Measurements from ENCODE around the gene LCORL. TPM values are rescaled to one million over a fixed set of nuclear protein-coding genes. Genes with fewer than 3 reads are reported as not detected.

The LCORL gene
- total RNA-seq, 2 donors from 2014 or later: 16.5 to 20.7 TPM

DNA sequence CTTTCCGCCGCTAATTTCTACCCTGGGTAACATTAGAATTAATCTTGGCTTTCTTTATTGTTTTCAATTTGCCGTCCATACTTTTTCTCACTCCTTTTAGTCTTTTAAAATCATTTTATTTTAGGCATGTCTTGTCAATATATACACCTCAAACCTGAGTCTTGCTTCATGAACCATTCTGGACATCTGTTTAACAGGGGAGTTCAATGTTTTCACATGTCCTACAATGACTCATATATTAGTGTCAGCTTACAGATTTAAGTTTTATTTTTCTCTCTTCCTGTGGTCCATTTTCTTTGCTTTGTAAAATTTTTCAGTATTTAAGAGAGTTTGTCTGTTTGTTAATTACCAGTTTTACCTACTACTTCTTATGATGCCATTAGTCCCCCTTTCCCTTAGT lies 89.5 kb downstream of the LCORL start:
- no peak for DNase-seq
- intact Hi-C loops (cut with DNase I): no loop called here
- H3K4me3 ChIP-seq: no peak overlapping the region
- TF ChIP-seq, protein P1, sequence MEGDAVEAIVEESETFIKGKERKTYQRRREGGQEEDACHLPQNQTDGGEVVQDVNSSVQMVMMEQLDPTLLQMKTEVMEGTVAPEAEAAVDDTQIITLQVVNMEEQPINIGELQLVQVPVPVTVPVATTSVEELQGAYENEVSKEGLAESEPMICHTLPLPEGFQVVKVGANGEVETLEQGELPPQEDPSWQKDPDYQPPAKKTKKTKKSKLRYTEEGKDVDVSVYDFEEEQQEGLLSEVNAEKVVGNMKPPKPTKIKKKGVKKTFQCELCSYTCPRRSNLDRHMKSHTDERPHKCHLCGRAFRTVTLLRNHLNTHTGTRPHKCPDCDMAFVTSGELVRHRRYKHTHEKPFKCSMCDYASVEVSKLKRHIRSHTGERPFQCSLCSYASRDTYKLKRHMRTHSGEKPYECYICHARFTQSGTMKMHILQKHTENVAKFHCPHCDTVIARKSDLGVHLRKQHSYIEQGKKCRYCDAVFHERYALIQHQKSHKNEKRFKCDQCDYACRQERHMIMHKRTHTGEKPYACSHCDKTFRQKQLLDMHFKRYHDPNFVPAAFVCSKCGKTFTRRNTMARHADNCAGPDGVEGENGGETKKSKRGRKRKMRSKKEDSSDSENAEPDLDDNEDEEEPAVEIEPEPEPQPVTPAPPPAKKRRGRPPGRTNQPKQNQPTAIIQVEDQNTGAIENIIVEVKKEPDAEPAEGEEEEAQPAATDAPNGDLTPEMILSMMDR (IDR thresholded peaks at IDR 0.05): no peak
- no peaks in the 10 kb centered on the region for H3K27me3 ChIP-seq
- no peak overlapping the region for H3K27ac ChIP-seq
- no peaks in the 10 kb centered on the region for H3K9me3 ChIP-seq
- H3K9ac ChIP-seq (ENCODE audit: low read depth in 2 of 2, low read length in 2 of 2): no peak overlapping the region
- H3K36me3 ChIP-seq: no peaks in the 10 kb centered on the region
- H3K4me1 ChIP-seq: no peaks in the 10 kb centered on the region

DNA sequence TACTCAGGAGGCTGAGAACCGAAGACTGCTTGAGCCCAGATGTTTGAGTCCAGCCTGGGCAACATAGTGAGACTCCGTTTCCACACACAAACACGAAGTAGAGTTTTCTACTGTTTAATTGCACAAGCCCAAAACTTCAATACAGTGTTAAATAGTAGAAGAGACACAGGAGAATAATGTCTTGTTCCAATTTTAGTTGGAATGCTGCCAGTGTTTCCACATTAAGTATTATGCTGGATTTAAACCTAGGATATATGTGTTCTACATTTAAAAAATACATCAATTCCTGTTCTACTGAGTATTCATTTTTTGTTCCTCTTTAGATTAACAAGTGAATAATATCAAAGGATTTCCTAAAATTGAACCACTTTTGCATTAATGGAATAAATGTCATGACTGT lies 91.3 kb downstream of the LCORL start:
- H3K27me3 ChIP-seq: no peaks in the 10 kb centered on the region
- H3K9me3 ChIP-seq: no peaks in the 10 kb centered on the region
- H3K9ac ChIP-seq (ENCODE audit: low read depth in 2 of 2, low read length in 2 of 2): no peak overlapping the region
- no peak overlapping the region for H3K4me3 ChIP-seq
- intact Hi-C loops (cut with DNase I): no loop called here
- H3K36me3 ChIP-seq: no peaks in the 10 kb centered on the region
- DNase-seq: no peak
- H3K27ac ChIP-seq: no peak overlapping the region
- TF ChIP-seq, protein P1 (IDR thresholded peaks at IDR 0.05): no peak
- H3K4me1 ChIP-seq: no peaks in the 10 kb centered on the region

DNA sequence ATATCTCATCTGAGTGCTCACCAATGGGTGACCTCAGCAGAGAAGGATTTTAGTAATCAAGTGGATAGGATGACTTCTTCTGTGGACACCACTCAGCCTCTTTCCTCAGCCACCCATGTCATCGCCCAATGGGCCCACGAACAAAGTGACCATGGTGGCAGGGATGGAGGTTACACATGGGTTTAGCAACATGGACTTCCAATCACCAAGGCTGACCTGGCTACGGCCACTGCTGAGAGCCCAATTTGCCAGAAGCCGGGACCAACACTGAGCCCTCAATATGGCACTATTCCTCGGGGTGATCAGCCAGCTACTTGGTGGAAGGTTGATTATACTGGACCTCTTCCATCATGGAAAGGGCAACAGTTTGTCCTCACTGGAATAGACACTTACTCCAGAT lies 97.4 kb downstream of the LCORL start:
- TF ChIP-seq, protein P1 (IDR thresholded peaks at IDR 0.05): no peak
- Histone ChIP-seq H3K4me3 (no peak overlapping the region), H3K9me3 (no peaks in the 10 kb centered on the region), H3K4me1 (no peaks in the 10 kb centered on the region), H3K36me3 (no peaks in the 10 kb centered on the region), H3K9ac (ENCODE audit: low read depth in 2 of 2, low read length in 2 of 2) (no peak overlapping the region), H3K27ac (no peak overlapping the region), H3K27me3 (no peaks in the 10 kb centered on the region)
- intact Hi-C loops (cut with DNase I): no loop called here
- DNase-seq: no peak

DNA sequence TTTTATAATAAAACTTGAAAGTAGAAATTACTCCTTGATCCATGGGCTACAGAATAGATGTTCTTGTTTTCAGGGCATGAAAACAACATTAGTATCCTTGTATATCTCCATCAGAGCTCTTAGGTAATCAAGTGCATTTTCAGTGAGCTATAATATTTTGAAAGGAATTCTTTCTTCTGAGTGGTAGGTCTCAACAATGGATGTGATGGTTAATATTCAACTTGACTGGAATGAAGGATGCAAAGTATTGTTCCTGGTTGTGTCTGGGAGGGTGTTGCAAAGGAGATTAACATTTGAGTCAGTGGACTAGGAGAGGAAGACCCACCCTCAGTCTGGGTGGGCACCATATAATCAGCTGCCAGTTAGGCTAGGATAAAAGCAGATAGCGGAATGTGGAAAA lies 100.1 kb downstream of the LCORL start:
- no peaks in the 10 kb centered on the region for H3K9me3 ChIP-seq
- intact Hi-C loops (cut with DNase I): no loop called here
- TF ChIP-seq, protein P1 (IDR thresholded peaks at IDR 0.05): no peak
- H3K27ac ChIP-seq: no peak overlapping the region
- no peak for DNase-seq
- H3K27me3 ChIP-seq: no peaks in the 10 kb centered on the region
- no peak overlapping the region for H3K9ac ChIP-seq (ENCODE audit: low read depth in 2 of 2, low read length in 2 of 2)
- H3K4me3 ChIP-seq: no peak overlapping the region
- no peaks in the 10 kb centered on the region for H3K4me1 ChIP-seq
- H3K36me3 ChIP-seq: no peaks in the 10 kb centered on the region

DNA sequence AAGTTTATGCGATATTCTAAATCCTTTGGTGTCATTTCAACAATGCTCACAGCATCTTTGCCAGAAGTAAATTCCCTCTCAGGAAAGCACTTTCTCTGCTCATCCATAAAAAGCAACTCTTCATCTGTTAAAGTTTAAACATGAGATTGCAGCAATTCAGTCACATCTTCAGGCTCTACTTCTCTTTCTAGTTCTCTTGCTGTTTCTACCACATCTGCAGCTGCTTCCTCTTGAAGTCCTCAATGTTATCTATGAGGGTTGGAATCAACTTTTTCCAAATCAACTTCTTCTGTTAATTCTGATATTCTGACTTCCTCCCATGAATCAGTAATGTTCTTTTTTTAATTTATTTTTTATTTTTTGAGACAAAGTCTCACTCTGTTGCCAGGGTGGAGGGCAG lies 100.9 kb downstream of the LCORL start:
- Histone ChIP-seq H3K27me3 (no peaks in the 10 kb centered on the region), H3K4me3 (no peak overlapping the region), H3K4me1 (no peaks in the 10 kb centered on the region), H3K9me3 (no peaks in the 10 kb centered on the region), H3K27ac (no peak overlapping the region), H3K9ac (ENCODE audit: low read depth in 2 of 2, low read length in 2 of 2) (no peak overlapping the region), H3K36me3 (no peaks in the 10 kb centered on the region)
- intact Hi-C loops (cut with DNase I): no loop called here
- DNase-seq: no peak
- TF ChIP-seq, protein P1 (IDR thresholded peaks at IDR 0.05): no peak

DNA sequence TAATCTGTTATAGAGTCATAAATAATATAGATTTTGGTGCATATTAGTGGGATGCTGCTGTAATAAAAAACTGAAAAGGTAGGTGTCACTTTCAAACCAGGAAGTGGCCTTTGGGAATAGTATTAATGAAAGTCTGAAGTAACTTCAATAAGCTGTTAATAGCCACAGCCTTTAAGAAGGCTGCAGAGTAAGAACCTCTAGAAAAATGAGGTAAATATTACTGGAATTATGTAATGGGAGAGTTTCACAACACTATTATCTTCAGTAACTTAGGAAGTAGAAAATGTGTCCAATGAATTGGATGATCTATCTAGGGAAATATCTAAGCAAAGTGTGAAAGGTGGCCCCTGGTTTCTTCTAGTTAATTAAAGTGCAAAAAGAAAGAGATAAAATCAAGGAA lies 106.1 kb downstream of the LCORL start:
- TF ChIP-seq, protein P1 (IDR thresholded peaks at IDR 0.05): no peak
- Histone ChIP-seq H3K27ac (no peak overlapping the region), H3K27me3 (no peaks in the 10 kb centered on the region), H3K4me3 (no peak overlapping the region), H3K9ac (ENCODE audit: low read depth in 2 of 2, low read length in 2 of 2) (no peak overlapping the region), H3K36me3 (no peaks in the 10 kb centered on the region), H3K4me1 (no peaks in the 10 kb centered on the region), H3K9me3 (no peaks in the 10 kb centered on the region)
- DNase-seq: no peak
- intact Hi-C loops (cut with DNase I): no loop called here

Measured in colonic mucosa (tissue), 4 donors.